Activated naive CD4-positive, alpha-beta T cell treated with anti-CD3 and anti-CD28 coated beads, Interleukin-2, amount 10 ng/mL, durations not matched to agents 7 days and 5 days (primary cell): ENCODE results near the gene DAP.
A peak's percentile ranks its signal among the peaks of the same experiment; 100 is the strongest.

Experiments used
- CTCF ChIA-PET: fragments of 350-600 bp; sonication (Branson Sonifier 250); formaldehyde crosslinking; loops from one replicate; lab custom pipeline; 2021; ENCODE audit warnings: antibody characterized with exemption; lab: Charles Lee
- DNase-seq: peaks from one replicate; pipeline ENCODE4 v3.0.0-alpha.2; 2020
- H3K27ac Mint-ChIP-seq: one replicate; pipeline ENCODE4 v1.8.0; 2021; ENCODE audit warnings: mild to moderate bottlenecking, moderate library complexity, mixed read lengths
- H3K27me3 Mint-ChIP-seq: one replicate; pipeline ENCODE4 v1.8.0; 2021; ENCODE audit warnings: mild to moderate bottlenecking, mixed read lengths
- H3K36me3 Mint-ChIP-seq: one replicate; pipeline ENCODE4 v1.8.0; 2021; ENCODE audit warnings: mixed read lengths
- H3K4me1 Mint-ChIP-seq: one replicate; pipeline ENCODE4 v1.8.0; 2021; ENCODE audit warnings: mixed read lengths
- H3K4me3 Mint-ChIP-seq: one replicate; pipeline ENCODE4 v1.8.0; 2021; ENCODE audit warnings: mild to moderate bottlenecking, moderate library complexity, mixed read lengths
- H3K9me3 Mint-ChIP-seq: one replicate; pipeline ENCODE4 v1.8.0; 2021; ENCODE audit warnings: mixed read lengths

Gene DAP

DNA sequence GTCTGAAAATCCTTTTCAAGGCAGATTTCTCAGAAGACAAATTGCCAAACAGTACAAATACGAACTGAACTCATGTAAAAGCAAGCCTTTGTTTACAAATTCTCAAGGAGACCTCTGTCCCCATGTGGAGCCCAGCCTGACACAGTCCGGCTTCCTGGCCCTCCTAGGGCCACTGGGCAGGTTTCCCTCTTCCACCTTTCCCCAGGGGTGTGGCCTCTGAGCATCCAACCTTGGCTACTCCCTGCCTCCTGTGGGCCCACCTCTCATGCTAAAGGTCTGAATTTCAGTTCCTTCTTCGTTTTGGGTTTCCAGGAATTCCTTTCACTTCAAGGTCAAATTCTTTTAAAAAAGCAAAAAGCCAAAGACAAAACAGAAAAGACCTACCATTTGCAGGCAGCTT, 10.1 kb downstream of the DAP start:
- DNase-seq: no peak
- no peak overlapping the region for H3K27ac Mint-ChIP-seq
- peaks cover 6% of the 10 kb centered on the region for H3K4me1 Mint-ChIP-seq
- H3K4me3 Mint-ChIP-seq: no peak overlapping the region
- H3K27me3 Mint-ChIP-seq: no peaks in the 10 kb centered on the region
- H3K36me3 Mint-ChIP-seq: peaks cover 25% of the 10 kb centered on the region
- CTCF ChIA-PET: no interaction called here
- H3K9me3 Mint-ChIP-seq: no peaks in the 10 kb centered on the region

- no peak for DNase-seq
- H3K4me3 Mint-ChIP-seq: no peak overlapping the region
- peaks cover 32% of the 10 kb centered on the region for H3K36me3 Mint-ChIP-seq
- no peak overlapping the region for H3K27ac Mint-ChIP-seq
- no peaks in the 10 kb centered on the region for H3K27me3 Mint-ChIP-seq
- H3K9me3 Mint-ChIP-seq: no peaks in the 10 kb centered on the region
- H3K4me1 Mint-ChIP-seq: no peaks in the 10 kb centered on the region
- CTCF ChIA-PET: no interaction called here
Measured at GRCh38 chr5:10747678-10748622, 13.1 kb downstream of the DAP start.

DNA sequence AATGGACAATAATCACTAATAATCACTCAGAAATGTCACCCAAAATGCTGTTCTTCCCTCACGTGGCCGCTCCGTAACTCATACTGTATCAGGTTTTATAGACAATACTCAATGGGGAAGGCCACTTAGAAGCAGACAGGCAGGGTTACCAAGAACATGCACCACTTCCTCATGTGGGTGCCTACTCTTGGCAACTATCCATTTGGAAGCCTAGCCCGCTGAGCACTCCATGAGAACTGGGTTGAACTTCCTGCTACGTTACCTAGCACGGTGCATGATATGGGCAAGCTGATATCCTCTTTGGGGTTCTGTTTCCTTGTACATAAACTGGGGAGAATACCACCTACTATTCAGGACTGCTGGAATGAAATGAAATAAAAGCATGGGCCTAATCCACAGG, 14.3 kb downstream of the DAP start:
- no peak overlapping the region for H3K4me3 Mint-ChIP-seq
- CTCF ChIA-PET: no interaction called here
- no peaks in the 10 kb centered on the region for H3K9me3 Mint-ChIP-seq
- H3K27ac Mint-ChIP-seq: no peak overlapping the region
- no peaks in the 10 kb centered on the region for H3K4me1 Mint-ChIP-seq
- H3K36me3 Mint-ChIP-seq: peaks cover 38% of the 10 kb centered on the region
- H3K27me3 Mint-ChIP-seq: no peaks in the 10 kb centered on the region
- no peak for DNase-seq

- Mint-ChIP-seq H3K27me3 (no peaks in the 10 kb centered on the region), H3K27ac (no peak overlapping the region), H3K9me3 (peaks cover 6% of the 10 kb centered on the region), H3K36me3 (peaks cover 48% of the 10 kb centered on the region), H3K4me3 (no peak overlapping the region), H3K4me1 (no peaks in the 10 kb centered on the region)
- no peak for DNase-seq
- CTCF ChIA-PET: no interaction called here
Measured at GRCh38 chr5:10745133-10745532, 15.9 kb downstream of the DAP start.

DNA sequence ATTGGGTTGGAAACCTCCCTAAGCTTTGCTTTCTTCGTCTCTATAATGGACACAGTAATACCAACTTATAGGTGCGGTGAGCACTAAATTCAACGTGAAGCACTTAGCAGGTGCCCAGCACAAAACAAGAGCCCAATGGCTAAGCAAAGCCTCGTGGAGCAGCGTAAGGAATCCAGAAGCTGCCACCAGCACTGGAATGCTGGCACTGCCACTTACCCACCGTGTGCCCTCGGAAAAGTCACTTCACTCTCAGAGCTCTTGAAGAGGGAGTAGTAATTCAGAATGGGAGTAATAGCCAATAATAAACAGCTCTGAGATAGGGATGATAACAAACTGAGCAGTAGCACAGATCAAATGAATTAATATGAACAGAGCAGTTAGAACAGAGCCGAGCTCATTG, 16.4 kb downstream of the DAP start:
- Mint-ChIP-seq H3K27me3 (no peaks in the 10 kb centered on the region), H3K9me3 (peaks cover 9% of the 10 kb centered on the region), H3K4me3 (no peak overlapping the region), H3K36me3 (peaks cover 53% of the 10 kb centered on the region), H3K4me1 (no peaks in the 10 kb centered on the region), H3K27ac (no peak overlapping the region)
- CTCF ChIA-PET: no interaction called here
- no peak for DNase-seq

- H3K4me1 Mint-ChIP-seq: no peaks in the 10 kb centered on the region
- no peak overlapping the region for H3K27ac Mint-ChIP-seq
- H3K27me3 Mint-ChIP-seq: no peaks in the 10 kb centered on the region
- H3K9me3 Mint-ChIP-seq: peaks cover 9% of the 10 kb centered on the region
- DNase-seq: no peak
- H3K36me3 Mint-ChIP-seq: peaks cover 57% of the 10 kb centered on the region
- no peak overlapping the region for H3K4me3 Mint-ChIP-seq
- CTCF ChIA-PET: no interaction called here
Measured at GRCh38 chr5:10743951-10744350, 17.1 kb downstream of the DAP start.

- peaks cover 9% of the 10 kb centered on the region for H3K9me3 Mint-ChIP-seq
- H3K36me3 Mint-ChIP-seq: peaks cover 59% of the 10 kb centered on the region
- CTCF ChIA-PET: no interaction called here
- no peaks in the 10 kb centered on the region for H3K27me3 Mint-ChIP-seq
- DNase-seq: no peak
- H3K4me3 Mint-ChIP-seq: no peak overlapping the region
- H3K4me1 Mint-ChIP-seq: no peaks in the 10 kb centered on the region
- H3K27ac Mint-ChIP-seq: peak overlapping the region; percentile 1
Measured at GRCh38 chr5:10743526-10743925, 17.5 kb downstream of the DAP start.

DNA sequence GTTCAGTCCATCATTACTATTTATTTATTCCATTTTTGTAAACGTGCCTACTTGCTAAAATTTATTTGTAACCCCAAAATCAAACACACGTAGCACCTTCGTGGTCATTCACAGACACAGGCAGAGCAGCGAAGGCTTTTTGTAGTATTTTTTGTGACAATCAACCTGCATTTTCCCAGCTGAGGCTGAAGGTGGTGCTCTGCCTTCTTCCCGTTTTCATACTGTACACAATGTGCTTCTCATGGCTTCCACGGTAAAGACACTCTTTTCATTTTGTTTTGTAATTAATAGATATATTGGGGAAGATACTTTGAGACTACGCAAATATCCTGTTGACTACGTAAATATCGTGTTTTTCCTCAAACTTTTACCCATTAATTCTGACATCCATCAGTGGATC, 19.4 kb downstream of the DAP start:
- no peak overlapping the region for H3K4me3 Mint-ChIP-seq
- peaks cover 9% of the 10 kb centered on the region for H3K9me3 Mint-ChIP-seq
- H3K27me3 Mint-ChIP-seq: no peaks in the 10 kb centered on the region
- CTCF ChIA-PET: no interaction called here
- DNase-seq: no peak
- H3K27ac Mint-ChIP-seq: no peak overlapping the region
- H3K36me3 Mint-ChIP-seq: peaks cover 65% of the 10 kb centered on the region
- no peaks in the 10 kb centered on the region for H3K4me1 Mint-ChIP-seq

GRCh38 chr5:10740384-10740783, 20.6 kb downstream of the DAP start:
- Mint-ChIP-seq H3K36me3 (peaks cover 60% of the 10 kb centered on the region), H3K4me3 (no peak overlapping the region), H3K27ac (no peak overlapping the region), H3K27me3 (no peaks in the 10 kb centered on the region), H3K4me1 (no peaks in the 10 kb centered on the region), H3K9me3 (peaks cover 9% of the 10 kb centered on the region)
- no peak for DNase-seq
- CTCF ChIA-PET: no interaction called here

- no peaks in the 10 kb centered on the region for H3K27me3 Mint-ChIP-seq
- CTCF ChIA-PET: no interaction called here
- H3K9me3 Mint-ChIP-seq: peaks cover 9% of the 10 kb centered on the region
- peaks cover 45% of the 10 kb centered on the region for H3K36me3 Mint-ChIP-seq
- no peak for DNase-seq
- H3K4me1 Mint-ChIP-seq: no peaks in the 10 kb centered on the region
- H3K4me3 Mint-ChIP-seq: no peak overlapping the region
- H3K27ac Mint-ChIP-seq: no peak overlapping the region
Measured at GRCh38 chr5:10737880-10738279, 23.2 kb downstream of the DAP start.

DNA sequence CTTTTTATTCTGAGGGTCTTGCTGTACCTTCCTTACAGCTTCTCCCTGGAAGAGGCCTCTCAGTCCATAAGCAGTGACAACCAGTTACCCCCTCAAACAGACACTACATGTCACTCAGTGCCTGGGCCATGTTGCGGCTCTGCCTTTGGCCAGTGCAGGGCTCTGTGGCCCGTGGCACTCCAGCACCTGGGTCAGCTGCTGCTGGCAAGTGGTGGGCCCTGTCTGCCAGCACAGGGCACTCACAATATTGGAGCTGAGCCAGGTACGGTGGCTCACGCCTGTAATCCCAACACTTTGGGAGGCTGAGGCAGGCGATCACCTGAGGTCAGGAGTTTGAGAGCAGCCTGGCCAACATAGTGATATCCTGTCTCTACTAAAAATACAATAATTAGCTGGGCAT, 24.2 kb downstream of the DAP start:
- Mint-ChIP-seq H3K36me3 (peaks cover 45% of the 10 kb centered on the region), H3K9me3 (peaks cover 9% of the 10 kb centered on the region), H3K27ac (no peak overlapping the region), H3K4me3 (no peak overlapping the region), H3K4me1 (no peaks in the 10 kb centered on the region), H3K27me3 (no peaks in the 10 kb centered on the region)
- DNase-seq: no peak
- CTCF ChIA-PET: no interaction called here

GRCh38 chr5:10736354-10736753, 24.7 kb downstream of the DAP start:
- Mint-ChIP-seq H3K36me3 (peaks cover 42% of the 10 kb centered on the region), H3K4me3 (no peak overlapping the region), H3K27ac (no peak overlapping the region), H3K9me3 (peaks cover 9% of the 10 kb centered on the region), H3K4me1 (no peaks in the 10 kb centered on the region), H3K27me3 (no peaks in the 10 kb centered on the region)
- no peak for DNase-seq
- CTCF ChIA-PET: no interaction called here

DNA sequence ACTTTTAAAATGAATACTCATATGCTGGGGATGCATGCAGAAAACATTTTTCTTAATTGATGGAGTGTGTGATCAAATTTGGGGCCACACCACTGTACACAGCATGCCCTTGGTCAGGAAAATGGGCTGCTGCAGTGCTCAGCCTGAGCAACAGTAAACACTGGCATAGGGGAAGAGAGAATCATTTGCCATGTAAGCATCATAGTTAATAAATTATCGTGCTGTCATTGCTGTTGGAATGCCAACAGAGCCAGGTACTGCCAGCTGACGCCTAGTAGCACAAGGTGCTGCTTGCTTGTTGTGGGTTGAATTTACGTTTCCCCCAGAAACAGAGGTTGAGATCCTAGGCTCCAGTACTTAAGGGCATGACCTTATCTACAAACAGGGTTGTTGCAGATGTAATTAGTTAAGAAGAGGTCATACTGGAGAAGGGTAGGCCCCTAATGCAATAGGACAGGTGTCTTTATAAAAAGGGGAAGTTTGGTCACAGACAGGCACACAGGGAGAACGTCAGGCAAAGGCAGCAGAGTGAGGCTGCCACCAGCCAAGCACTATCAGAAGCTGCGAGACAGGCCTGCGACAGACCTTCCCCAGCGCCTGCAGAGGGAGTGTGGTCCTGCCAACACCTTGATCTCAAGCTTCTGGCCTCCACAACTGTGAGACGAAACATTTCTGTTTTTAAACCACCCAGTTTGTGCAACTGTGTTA, 25.3 kb downstream of the DAP start:
- CTCF ChIA-PET: no interaction called here
- Mint-ChIP-seq H3K4me3 (no peak overlapping the region), H3K4me1 (no peaks in the 10 kb centered on the region), H3K27me3 (no peaks in the 10 kb centered on the region), H3K9me3 (peaks cover 8% of the 10 kb centered on the region), H3K27ac (no peak overlapping the region), H3K36me3 (peaks cover 36% of the 10 kb centered on the region)
- no peak for DNase-seq

DNA sequence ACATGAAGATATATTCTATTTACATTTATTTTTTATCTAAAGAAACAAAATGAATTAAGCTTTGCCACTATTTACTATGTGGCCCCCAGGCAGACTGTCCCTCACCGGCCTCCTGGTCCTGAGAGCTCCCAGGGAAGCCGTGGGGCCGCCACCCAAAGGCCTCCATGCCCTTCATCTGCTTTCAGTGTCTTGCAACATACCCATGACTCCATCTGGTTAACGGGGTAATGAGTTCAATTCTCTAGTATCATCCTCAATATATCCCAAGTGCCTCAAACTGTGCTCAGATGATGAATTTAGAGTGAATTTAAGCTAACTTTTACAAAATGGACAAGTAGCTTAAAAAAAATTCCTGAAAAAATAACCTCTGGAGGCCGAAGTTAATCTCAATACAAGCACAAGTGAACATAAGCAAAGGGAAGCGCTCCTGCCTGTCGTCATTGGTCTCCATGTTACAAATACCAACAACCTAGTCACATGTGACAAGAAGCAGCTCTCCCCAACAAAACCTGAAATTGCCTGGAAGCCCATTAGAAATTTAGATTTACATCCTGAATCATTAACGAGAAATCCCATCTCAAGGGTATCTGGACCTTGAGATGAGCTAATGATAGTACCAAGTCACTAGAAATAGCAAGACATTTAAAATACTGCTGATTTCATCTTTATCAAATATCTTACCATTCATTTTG, 26.1 kb downstream of the DAP start:
- Mint-ChIP-seq H3K4me1 (no peaks in the 10 kb centered on the region), H3K36me3 (peaks cover 30% of the 10 kb centered on the region), H3K27me3 (no peaks in the 10 kb centered on the region), H3K4me3 (no peak overlapping the region), H3K9me3 (peaks cover 2% of the 10 kb centered on the region), H3K27ac (no peak overlapping the region)
- no peak for DNase-seq
- CTCF ChIA-PET: no interaction called here
